NCI-H2196 treated with DMSO at 0.1 percent for 48 hours (cell line): ENCODE measurements around the gene PRKAR1B.

Experiments
- DNase-seq: peaks from one replicate; lab custom pipeline; 2025; ENCODE audit not compliant: unreplicated experiment; lab: John Stamatoyannopoulos, UW

Gene PRKAR1B

DNA sequence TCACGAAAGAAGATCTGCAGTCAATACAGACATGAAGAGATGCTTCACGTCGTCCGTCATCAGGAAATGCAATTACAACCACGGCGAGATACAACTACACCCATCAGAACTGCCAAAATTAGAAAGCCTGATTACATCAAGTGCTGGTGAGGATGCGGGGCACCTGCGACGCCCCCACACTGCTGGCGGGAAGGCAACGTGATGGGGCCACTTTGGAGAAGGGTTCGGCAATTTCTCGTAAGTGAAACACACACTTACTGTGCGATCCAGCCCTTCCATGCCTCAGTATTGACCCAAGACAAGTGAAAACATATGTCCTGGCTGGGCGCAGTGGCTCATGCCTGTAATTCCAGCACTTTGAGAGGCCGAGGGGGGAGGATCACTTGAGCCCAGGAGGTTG is 181.6 kb downstream of the PRKAR1B start:
- no peak for DNase-seq

DNA sequence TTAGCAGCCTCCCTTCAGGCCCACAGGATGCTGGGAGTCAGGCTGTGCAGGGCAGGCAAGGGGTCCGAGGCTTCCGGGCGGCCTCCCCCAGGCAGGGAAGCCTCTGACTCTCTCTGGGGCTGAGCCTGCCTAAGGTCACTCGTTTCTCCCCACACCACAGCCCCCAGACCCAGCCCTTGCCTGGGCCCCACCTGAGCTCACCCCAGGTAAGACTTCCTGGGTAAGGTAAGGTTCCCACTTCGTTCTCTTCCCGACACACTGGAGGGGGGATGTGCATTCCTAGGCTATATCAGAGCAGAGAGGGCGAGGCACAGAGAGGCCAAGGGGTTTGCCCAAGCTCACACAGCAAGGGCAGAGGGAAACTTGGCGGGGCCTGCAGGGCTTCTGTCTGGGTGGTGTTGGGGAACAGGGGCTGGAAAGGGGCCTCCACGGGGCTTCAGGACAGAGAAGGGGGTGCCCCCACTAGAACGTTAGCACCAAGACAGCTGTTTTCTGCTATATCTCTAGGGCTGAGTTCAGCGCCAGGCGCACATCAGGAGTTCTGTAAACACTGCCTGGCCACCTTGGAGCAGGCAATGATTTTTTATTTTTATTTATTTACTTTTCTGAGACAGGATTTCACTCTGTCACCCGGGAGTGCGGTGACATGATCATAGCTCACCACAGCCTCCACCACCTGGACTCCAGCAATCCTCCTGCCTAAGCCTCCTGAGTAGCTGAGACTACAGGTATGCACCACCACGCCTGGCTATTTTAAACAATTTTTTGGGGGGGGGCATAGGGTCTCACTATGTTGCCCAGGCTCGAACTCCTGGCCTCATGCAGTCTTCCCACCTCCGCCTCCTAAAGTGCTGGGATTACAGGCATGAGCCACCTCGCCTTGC is 182.5 kb downstream of the PRKAR1B start:
- no peak for DNase-seq

DNA sequence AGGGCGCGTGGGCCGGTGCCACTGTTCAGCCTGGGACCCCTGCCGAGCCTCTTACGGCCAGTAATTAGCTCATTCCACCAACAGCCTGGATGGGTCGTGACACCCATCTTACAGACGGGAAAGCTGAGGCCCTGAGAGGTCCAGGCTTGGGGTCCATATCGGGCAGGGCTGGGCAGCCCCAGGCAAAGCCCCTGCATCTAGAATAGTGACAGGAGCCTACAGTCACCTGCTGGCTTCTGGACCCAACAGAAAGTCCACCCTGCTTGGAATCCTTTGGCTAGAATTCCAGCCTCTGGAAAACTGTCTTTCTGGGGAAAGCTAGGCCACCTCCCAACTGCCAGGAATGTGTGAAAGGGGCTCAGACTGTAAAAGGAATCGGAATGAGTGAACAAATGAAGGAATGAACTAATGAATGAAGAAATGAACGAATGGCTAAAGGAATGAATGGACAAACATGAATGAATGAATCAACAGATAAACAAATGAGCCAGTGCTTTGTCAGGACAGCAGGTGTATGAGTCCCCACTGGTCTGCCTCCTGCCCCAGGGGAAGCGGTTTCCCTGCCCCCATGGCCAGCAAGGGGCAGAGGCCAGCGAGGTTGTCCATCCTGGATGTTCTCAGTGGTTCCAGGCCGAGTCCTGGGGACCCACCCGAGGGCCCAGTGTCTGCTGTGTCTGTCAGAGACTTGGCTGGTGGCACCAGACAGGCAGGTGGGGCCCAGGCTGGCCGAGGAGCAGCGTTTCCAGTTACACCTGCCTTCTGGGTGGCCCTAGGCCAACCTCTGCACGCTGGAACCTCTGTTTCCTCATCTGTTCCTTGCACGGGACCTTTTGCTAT is 183.4 kb downstream of the PRKAR1B start:
- no peak for DNase-seq

DNA sequence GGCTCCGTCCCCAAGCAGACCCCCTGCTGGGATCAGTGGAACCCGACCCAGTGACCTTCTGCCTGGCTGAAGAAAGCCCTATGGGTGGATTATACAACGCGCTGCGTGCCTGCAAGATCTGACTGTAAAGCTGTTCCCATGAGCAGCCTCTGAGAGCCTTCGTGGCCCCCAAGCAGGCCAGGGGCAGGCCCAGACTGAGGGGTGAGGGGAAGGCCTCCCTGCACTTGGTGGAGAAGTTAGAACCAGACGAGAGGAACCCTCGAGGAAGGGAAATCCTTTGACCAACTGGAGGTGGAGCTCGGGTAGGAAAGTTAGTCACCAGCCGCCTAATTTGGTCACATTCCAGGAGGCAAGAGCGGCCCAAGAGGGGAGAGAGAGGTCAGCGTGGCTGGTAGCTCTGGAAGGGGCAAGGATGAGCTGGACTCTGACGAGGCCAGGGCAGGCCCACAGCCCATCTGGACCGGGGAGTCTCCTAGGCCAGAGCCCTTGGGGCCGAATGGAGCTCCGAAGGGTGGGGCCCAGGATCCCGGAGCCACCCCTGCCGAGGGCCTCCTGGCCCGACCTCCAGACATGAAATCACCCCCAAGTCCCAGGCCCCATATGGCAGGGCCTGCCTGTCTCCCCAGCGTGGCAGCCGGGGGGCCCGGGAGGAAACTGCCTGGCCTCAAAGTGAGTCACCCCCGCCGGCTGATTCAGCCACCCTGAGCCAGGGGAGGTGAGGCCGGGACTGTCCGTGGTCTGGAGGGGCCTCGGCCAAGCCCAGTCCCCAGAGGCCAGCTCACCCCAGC is 184.2 kb downstream of the PRKAR1B start:
- DNase-seq = no peak

DNA sequence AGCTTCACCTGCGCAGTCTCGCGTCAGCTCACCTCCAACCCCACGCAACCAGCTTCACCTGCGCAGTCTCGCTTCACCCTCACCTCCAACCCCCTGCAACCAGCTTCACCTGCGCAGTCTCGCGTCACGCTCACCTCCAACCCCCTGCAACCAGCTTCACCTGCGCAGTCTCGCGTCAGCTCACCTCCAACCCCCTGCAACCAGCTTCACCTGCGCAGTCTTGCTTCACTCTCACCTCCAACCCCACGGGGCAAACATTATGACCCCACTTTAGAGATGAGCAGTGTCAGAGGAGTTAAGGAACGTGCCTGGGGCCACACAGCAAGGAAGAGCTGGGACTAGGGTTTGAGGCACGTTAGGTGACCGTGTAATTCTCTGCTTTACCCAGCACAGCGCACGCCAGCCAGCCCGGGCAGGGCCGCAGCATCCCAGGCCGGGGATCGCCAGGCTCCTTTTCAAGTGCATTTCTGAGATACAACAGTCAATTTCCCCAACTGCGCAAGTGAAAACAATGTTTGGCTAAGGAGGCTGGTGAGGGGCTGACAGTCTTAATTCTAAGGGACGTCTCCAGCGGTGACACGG is 184.9 kb downstream of the PRKAR1B start:
- DNase-seq = no peak

DNA sequence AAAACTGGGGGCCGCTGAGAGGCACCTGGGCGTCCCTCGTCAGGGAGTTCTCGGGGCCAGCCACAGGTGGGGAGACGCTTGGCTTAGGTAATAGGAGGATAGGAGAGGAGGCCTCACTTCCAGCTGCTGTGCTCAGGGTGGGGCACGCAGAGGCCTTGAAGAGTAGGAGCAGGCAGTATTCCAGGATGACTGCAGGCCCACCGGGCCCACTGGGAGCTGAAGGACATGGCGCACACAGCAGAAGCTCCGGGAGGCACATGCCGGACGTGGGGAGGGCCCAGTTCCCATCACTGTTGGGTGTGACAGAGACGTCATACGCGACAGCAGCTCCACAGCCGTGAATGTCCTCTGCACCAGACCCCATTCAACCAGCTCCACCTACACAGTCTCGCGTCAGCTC is 185.4 kb downstream of the PRKAR1B start:
- no peak for DNase-seq

DNA sequence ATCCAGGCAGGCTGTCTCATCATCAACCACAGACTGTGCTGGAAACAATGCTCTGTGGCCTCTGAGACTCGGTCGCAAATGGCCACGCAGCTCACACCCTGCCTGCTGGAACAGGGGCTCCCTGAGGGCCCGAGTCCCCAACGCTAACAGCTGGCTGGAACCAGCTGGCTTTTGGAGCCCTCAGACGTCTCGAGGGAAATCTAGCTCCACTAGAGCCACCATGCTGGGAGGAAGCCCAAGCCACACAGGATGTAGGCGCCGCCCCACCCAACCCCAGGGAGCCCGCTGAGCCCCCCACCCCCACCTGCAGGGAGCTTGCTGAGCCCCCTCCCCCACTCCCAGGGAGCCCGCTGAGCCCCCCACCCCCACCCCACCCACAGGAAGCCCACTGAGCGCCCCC is 186.1 kb downstream of the PRKAR1B start:
- no peak for DNase-seq

DNA sequence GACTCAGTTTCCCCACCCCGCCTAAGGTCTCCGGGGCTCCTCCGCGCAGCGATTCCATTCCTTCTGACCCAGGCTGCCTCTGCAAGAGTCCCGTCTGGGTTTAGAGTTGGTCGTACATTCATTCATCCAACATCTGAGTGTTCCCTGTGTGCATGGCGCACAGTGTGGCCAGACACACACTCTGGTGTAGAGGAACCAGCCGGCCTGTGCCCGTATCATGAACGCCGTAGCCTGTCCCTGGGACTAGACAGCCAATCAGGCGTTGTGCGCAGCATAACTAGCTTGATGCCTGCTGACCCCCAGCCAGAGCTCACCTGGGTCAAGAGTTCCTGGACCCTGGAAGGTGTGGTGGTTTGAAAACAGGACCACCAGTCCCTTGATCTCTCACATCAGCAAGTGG is 186.5 kb downstream of the PRKAR1B start:
- no peak for DNase-seq

DNA sequence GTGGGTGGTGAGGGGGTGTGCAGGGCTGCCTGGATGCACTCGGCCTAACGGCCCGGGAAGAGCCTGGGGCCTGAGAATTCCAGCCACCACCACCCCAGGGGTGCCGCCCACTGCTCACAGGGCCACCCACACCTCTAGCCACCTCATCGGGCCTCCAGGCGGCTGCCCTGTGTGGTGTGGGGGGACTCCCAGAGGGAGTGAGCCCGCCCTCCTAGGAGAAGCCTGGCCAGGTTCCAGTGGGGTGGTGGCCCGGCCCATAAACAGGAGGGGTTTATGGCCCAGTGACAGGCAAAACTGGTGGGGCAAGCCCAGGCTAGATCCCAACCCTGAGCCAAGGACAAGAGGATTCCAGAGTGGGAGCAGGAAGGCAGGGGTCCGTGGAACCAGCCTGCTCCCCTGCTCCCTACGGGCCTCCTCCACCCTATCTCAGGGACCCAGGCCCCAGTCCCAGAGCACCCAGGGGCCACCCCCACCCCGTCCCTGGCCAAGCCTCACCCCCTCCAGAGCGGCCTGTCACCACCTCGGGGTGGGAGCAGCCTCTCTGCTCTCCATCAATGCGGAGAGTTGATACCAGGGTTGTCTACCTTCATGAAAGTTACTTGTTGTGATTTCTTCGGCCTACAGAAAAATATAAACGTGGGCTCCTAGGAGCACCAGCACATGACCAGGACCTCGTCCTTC is 187.2 kb downstream of the PRKAR1B start:
- no peak for DNase-seq

DNA sequence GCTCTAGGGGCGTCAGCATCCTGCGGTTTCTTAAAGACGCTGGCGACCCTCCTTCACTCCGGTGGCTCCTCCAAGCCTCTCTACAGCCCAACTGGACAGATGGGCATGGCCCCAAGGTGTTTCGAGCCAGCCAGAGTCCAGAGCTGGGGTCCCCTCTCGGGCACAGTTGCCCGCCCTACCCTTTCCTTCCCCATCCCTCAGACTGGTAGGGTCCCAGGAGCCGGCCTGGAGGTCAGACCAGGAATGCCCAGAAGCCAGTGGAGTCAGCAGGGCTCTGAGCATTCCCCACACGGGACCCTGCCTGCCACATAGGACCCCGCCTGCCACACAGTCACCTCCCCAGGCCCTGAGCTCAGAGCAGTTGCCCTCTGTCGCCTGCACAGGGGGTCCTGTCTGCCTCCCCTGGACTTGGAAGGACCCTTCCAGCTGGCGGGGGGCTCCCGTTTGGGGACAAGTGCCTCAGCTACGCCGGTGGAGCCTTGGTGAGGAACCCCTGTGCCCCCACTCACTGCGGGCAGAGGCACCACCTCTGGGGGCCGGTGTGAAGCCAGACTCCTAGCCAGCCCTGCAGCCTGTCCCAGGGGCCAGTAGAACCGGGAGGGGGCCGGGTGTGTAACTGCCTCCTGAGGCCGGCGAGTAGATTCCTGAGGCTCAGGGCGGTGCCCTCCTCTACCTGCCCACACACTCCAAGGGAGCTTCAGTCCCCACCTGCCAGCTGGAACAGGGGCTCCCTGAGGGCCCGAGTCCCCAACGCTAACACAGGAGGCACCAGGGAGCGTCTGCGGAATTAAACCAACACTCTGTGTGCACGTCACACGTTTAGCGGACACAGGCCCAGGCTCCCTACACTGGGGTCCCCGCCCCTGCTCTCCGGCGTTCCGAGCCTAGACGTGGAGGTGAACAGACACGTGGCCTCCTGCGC is 188.1 kb downstream of the PRKAR1B start:
- no peak for DNase-seq

DNA sequence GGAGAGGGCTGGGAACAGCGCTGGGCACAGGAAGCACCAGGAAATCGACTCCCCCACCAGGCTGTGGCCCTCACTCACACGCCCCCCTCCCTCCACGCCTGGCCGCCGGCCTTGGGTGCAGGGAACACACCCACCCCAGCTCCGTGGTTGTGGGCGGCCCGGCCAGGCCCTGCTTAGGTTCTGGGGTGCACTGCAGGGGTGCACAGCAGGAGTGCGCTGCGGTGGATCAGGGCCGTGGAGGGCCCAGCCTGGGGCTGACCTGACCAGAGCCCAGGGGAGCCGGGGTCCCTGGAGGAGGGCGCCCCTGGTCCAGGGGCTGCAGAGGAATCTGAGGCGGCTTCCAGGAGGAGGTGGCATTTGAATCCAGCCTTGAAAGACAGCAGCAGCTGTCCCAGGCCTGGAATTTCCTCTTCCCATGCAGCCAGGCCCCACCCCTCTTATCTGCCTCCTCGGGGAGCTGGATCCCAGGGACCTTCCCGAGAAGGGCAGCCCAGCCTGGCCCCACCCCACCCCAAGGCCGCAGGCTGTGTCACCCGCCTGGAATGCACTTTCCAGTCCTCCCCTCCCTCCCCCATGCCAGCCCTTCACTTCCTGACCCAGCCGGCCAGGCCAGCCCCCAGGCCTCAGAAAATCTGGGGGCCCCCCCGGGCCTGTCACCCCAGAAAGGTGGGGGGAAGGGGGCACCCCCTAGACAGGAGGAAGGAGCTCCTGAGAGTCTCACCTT is 189.0 kb downstream of the PRKAR1B start:
- DNase-seq = no peak

DNA sequence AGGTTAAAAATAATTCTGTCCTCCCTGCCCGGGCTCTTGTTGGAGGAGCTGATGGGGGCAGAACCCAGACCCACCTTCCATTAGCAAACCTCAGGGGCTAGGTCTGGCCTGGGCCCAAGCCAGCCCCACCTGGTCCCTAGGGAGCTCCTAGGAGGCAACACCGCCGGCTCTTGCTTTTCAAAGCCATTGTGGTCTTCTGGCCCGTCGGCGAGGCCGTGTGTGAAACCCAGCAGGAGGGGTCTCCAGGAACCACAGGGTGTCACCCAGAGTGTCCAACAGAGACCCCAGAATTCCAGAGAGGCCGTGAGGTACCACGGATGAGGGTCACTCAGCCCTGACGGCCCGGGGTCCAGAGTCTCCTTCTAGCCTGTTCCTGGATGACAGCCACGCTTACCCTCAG is 190.8 kb downstream of the PRKAR1B start:
- no peak for DNase-seq

DNA sequence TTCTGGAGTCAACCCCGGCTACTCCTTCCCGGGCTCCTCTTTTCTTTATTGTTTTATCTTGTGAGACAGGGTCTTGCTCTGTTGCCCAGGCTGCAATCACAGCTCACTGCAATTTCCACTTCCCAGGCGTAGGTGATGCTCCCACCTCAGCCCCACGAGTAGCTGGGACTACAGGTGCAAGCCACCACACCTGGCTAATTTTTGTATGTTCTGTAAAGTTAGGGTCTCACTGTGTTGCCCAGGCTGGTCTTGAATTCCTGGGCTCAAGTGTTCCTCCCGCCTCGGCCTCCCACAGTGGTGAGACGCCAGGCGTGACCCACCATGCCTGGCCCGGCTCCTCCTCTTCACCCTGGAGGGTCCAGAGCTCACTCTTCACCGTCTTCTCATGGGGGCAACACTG is 192.1 kb downstream of the PRKAR1B start:
- no peak for DNase-seq

DNA sequence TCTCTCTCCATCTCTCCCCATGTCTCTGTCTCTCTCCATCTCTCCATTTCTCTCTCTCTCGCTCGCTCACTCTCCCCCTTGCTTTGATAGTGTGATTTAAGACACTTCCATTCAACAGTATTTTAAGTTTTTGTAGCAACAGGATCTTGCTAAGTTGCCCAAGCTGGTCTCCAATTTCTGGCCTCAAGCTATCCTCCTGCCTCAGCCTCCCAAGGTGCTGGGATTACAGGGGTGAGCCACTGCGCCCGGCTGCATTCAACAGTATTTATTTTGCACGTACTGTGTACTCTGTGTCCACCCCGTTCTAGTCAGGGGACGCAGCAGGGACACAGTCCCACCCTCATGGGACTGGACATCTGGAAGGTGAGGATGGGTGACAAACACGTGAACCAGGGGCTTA is 193.0 kb downstream of the PRKAR1B start:
- no peak for DNase-seq

DNA sequence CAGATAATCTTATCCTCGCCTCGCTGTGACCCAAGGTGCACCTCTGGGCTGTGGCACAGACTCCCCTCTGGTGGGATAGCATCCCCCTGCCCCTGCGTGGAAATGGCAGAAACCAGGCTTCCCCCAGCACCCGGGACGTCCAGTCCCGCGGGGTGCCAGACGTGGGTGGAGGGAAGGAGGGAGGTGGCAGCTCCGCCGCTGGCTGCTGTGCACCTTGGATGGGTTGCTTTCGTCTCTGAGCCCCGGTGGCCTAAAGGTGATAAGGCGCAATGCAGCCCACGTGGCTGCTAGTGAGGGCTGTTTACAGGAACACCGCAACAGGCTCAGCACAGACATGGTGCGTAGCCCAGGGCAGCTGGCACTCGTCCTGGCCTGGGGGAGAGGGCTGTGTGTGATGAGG is 193.8 kb downstream of the PRKAR1B start:
- no peak for DNase-seq

DNA sequence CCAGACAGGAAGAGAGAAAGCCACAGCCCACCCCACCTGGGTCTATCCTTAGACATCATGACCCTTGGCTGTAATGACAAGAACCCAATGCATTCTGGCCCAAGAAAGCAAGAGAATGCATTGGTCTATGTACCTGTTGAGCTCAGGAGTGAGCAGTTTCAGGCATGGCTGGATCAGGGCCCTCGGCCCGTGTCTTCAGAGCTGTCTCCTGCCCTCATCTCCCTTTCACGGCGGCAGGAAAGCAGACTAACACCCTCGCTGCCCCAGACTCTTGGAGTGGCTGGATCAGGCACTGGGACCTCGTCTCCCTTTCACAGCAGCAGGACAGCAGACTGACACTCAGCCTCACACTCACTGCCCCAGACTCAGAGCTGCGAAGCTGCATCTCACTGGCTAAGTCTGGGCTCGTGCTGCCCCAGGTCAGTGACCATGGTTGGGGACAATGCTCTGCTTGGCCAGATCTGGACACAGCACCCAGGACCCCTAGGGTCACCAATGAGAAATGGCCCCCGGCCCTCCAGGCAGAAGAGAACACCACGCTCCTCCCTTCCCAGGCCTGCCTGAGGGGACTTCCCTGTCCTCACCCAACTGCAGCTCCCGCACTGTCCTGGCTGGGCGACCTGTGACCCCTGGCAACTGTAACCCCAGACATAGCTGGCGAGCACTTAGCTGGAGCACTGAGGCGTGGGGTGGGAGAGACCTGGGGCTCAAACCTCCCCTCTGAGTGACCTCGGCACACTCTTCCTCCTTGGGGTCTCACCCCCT is 194.5 kb downstream of the PRKAR1B start:
- DNase-seq = no peak

DNA sequence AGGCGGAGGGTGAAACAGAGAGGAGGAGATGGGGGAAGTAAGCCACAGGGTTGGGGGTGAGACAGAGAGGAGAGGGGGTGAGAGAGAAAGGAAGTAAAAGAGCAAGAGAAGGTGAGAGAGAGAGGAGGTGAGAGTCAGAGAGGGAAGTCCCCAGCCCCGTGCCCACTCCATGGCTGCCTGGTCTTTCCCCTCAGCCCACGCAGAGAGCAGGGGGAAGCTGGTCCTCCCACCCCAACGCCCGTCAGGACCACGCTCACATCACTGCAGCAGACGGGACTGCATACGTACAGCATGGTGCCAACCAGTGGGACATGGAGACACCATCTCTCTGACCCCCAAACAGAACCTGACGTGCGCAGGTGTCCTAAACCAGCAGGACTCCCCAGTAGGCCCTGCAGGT is 195.3 kb downstream of the PRKAR1B start:
- no peak for DNase-seq

DNA sequence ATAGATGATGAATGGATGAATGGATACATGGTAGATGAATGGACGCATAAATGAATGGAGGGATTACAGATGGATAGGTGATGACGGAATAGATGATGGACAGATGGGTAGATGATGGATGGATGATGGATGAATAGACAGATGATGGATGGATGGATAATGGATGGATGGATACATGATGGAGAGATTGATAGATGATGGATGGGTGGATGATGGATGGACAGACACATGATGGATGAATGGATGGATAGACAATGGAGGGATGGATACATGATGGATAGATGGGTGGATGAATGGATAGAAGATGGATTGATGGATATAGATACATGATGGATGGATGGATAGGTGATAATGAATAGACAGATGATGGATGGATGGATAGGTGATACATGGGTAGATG is 198.6 kb downstream of the PRKAR1B start:
- DNase-seq = no peak
